NOMO-1 treated with DMSO at 0.1 percent for 48 hours (cell line): ENCODE results near the gene GPR157.
"Not testable (repeated sequence)": the region's sequence is repeated elsewhere in the genome, so short reads cannot be mapped to it uniquely, and the experiment has no call there.

ENCODE experiments used
- DNase-seq: peaks from one replicate; lab custom pipeline; 2025; ENCODE audit not compliant: unreplicated experiment; lab: John Stamatoyannopoulos, UW

Gene GPR157

DNA sequence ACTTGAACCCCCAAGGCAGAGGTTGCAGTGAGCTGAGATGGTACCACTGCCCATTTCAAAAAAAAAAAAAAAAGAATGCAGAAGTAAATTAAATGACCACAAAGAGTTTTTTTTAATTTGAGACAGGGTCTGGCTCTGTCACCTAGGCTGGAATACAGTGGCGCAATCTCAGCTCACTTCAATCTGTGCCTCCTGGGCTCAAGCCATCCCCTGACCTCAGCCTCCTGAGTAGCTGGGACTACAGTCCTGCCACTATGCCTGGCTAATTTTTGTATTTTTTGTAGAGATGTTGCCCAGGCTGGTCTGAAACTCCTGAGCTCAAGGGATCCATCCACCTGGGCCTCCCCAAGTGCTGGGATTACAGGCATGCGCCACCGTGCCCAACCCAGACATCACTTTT is 20.2 kb upstream of the GPR157 start:
- DNase-seq, result no peak

DNA sequence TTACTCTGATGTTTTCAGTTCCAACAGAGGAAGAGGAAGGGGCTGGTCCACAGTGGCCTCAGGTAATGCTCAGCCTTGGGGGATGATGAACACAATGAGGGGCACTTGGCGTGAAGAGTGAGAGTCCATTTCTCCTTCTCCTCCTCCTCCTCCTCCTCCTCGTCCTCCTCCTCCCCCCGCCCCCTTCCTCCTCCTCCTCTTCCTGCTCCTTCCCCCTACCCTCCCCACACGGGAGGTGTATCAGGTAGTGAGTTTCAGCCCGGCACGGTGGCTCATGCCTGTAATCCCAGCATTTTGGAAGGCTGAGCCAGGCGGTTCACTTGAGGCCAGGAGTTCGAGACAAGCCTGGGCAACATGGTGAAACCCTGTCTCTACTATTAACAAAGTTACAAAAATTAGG is 17.3 kb upstream of the GPR157 start:
- no peak for DNase-seq

DNA sequence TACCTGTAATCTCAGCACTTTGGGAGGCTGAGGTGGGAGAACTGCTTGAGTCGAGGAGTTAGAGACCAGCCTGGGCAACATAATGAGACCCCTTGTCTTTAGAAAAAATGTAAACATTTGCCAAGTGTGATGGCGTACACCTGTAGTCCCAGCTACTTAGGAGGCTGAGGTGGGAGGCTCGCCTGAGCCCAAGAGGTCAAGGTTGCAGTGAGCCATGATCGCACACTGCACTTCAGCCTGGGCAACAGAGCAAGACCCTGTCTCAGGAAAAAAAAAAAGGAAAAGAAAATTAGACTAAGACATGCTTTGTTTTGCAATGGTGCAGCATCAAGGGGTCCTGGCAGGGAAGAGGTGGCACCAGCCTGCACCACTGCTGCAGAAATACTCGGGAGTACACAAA is 16.8 kb upstream of the GPR157 start:
- DNase-seq, result no peak

DNA sequence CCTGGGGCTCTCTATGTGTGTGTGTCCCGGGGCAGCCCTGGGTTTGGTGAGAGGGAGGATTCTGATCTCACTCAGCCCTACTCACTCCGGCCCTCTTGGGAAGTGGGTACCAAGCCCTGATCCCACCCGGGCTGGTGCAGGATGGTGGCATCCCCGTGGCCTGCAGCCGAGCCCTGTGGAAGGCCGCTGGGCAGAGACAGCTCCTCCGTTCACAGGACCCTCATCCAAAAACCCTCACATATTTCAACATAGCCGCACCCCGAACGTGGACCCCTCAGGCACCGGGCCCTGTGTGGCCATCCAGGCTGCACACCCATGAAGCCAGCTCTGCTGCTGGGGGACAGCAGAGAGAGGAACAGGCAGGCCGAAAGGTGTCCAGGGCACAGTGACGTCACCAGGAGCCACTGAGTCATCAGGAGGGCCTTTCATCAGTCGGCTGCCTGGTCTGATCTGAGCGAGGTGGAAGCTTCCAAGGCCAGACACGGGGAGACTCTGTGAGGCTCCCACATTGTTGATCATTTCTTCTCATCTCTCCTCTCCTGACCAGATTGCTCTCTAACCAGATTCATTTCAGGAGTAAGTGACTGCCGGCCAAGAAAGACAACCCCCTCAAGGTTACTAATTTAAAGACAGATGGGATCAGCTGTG is 16.2 kb upstream of the GPR157 start:
- DNase-seq, result no peak

DNA sequence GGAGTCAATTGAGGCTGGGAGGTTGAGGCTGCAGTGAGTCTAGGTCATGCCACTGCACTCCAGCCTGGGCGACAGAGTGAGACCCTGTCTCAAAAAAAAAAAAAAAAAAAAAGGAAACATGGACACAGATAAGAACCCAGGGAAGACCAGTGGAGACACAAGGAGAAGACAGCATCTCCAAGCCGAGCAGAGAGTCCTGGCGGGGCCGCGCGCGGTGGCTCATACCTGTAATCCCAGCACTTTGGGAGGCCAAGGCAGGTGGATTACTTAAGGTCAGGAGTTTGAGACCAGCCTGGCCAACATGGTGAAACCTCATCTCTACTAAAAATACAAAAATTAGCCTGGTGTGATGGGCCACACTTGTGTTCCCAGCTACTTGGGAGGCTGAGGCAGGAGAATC is 15.6 kb upstream of the GPR157 start:
- not testable (repeated sequence) for DNase-seq

DNA sequence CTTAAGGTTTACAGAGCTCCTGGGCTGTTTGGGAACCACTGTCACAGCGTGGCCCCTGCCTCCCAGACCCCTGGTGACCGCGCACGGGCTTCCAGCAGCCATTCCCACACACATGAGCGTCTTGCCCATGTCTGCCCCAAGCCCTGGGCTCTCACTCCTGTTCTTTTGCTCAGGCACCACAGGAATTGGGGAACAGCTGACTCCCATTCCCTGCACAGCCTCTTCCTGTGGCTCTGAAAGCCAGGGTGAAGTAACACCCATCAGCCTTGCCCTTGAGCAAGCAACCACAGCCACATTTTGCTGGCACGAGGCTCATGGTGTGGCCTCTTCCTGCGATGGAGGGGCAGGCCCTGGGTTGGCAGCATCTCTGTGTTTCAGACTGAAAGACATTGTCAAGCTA is 14.3 kb upstream of the GPR157 start:
- peak; percentile 8 for DNase-seq

DNA sequence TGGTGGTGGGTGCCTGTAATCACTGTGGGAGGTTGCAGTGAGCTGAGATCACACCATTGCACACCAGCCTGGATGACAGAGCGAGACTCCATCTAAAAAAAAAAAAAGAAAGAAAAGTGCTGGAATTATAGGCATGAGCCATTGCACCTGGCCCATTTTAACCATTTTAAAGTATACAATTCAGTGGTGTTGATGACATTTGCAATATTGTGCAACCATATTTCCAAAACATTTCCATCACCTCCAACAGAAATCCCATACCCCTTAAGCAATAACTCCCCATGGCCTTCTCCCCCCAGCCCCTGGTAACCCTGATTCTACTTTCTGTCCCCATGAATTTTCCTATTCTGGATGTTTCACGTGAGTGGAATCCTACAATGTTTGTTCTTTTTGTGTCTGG is 11.0 kb upstream of the GPR157 start:
- DNase-seq, result no peak

DNA sequence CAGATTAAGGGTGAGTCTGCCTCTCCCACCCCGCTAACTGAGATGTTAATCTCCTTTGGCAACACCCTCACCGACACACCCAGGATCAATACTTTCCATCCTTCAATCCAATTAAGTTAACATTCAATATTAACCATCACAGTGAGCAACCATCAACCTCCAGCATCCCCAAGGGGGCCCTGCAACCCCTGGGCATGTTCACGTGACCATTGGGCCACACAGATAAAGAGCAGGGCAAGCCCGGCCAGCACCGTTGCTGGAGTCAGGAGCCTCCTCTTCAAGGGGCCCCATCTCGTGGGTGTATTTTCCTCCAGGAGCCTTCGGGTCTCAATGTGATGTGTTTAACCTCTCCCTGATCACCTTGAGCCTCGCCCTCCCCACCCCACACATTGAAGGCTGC is 8.0 kb upstream of the GPR157 start:
- no peak for DNase-seq

DNA sequence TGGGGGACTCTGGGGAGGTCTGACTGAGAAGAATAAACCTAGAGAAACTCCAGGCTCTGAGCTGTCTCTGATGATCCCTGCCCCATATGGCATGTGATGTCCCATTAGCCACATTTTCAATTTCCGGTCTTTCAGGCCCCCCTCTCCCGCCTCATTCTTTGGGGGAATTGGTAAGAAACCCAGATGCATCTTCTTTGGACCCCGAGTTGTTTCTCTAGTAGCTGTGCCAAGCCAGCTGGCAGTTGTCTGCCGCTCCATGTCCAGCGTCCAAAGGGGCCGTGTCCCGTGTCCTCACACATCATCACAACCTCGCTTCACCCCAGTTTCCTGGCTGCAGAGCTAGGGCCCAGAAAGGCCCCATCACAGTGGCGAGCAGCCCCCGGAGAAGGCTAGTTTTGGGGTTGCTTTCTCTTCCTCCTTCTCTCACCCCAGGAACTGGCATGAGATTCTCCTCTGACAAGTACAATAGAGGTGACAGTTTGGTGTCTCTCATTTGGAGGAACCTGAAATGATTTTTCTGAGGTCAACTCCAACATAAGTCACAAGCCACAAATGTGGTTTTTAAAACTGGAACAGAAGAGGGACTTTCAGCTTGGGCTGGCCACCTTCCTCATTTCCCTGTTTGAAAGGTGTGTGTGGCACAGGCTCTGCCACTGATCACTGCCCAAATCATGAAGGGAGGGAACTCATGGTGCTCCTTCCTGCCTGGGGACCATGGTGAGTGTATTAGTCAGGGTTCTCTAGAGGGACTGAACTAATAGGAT is 6.4 kb upstream of the GPR157 start:
- peak; percentile 64 for DNase-seq

DNA sequence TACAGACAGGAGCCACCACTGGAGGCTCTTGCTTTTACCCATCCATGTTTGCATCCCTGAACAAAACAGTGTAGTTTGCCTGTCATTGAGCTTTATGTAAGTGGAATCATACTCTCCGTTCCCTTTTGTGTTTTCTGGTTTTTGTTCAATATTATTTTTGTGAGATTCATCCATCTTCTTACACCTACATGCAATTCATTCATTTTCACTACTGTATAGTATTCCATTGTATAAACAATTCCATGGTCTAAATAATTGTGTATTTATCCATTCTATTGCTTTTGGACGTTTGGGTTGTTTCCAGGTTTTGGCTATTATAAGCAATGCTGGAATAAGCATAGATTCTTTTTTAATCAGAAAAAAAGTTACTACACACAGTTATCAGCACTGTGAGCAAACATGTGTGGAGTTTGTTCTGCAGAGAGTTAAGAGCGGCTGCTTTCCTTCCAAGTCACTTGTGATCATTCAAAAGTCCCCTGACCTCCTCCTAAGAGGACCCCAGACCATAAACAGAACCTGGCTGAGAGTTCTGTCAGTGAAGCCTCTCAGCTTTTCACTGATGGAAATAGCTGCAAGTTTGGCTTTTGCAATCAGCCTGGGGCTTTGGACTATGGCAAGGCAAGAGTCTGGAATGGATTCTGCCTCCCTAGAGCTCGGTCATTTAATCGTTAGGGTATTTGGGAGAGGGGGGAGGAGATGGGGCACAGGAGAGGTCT is 5.1 kb upstream of the GPR157 start:
- no peak for DNase-seq

DNA sequence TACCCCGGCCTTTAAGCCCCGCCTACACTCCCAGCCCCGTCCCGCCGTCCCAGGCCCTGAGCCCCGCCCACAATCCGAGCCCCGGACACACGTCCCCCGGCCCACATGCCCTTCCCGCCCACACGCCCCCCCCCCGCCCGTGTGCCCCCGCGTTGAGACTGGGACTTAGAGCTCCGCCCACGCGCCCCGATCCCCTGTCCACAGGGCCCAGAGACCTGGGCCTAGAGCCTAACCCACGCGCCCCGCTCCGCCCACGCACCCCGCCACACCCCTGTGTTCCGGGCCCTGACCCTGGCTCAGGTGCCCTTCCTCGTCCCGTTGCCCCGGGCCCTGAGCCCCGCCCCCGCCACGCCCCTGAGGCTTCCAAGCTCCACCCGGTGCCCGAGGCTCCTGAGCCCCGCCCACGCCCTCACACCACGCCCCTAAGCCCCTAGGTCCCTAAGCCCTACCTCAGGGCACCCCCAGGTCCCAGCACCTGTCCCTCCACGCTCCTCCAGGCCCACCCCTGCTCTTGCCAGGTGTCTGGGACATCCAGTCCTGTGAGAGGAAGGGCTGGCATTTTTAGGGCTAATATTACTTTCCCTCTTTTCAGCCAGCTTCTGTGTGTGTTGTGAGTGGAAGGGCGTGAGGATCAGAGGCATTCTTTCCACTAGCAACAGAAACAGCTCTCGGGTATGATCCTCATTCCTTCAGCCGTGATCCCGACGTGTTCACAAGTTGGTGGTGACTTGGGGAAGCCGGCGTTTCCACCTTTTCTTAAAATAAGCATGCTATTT is 552 bp upstream of the GPR157 start:
- DNase-seq, result peak; percentile 54

DNA sequence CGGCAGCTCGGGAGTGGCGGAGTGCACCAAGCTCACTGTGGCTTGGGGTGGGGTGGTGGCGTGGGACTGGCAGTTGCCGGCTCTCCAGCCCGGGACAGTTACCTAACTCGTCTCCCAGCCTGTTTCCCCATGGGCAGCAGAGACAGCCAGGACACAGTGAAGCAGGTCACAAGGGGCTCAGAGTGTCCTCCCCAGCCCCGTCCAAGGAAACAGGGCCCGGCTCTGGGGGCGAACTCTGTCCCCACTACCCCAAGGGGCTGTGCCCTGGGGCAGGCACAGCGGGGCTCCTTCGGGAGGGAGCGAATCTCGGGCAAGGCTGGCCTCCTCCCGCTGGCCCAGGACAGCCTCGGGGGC is 759 bp downstream of the GPR157 start:
- DNase-seq, result no peak

DNA sequence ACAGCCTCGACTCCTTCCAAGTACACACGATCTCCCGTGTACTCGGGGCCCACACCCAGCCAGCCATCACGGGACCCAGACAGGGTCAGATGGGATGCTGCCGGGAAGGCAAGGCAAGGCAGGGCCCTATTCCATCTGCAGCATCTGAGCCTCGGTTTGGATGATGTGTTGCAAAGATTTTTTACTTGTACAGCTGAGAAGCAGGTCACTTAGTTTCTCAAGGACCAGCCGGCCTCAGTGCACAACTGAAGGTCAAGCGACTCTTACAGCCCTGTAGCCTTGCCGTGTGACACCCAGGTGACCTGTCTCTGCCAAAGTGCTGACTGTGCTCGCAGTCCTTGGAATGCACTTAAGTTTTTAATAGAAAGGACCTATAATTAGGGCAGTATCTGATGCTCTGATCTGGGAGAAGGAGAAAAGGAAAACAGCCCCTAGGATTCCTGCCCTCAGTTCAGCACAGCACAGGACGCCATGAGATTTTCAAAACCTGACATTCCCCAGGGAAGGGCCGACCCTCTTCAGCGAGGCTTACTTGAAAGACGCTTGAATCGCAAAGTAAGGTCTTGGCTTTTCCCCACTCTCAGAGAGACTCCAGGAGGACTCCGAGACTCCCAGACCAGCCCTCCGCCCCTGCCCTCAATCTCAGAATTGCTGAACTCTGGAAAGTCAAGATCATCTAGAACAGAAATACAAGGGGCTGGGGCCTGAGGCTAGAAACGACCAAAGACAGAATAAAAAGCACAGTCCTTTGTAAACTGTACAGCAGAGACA is 1.3 kb downstream of the GPR157 start:
- DNase-seq, result no peak

DNA sequence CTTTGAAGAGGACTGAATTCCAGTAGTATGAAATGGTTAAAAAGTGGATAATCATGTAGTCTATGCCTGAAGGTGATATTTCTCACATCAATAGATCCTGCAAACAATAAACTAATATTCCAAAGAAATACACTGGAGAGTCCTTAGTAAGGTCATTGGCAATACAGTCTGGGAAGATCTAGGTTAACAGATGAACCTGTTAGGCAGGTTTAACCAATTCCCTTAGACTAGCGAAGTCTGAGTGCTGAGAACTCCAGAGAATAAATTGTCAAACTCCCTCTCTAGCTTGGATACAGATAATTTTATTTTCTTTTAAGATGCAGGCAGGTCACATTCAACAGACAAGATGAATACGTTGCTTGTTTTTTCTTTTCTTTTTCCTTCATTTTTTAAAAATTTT is 2.4 kb downstream of the GPR157 start:
- no peak for DNase-seq

DNA sequence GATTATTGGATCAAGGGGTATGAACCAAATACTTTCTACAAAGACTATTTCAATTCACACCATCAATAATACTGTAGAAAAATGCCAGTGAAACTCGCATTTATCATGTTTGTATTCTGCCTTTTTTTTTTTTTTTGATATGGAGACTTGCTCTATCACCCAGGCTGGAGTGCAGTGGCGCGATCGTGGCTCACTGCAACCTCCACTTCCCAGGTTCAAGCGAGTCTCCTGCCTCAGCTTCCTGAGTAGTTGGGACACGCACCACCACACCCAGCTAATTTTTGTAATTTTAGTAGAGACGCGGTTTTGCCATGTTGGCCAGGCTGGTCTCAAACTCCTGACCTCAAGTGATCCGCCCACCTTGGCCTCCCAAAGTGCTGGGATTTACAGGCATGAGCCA is 3.1 kb downstream of the GPR157 start:
- not testable (repeated sequence) for DNase-seq

DNA sequence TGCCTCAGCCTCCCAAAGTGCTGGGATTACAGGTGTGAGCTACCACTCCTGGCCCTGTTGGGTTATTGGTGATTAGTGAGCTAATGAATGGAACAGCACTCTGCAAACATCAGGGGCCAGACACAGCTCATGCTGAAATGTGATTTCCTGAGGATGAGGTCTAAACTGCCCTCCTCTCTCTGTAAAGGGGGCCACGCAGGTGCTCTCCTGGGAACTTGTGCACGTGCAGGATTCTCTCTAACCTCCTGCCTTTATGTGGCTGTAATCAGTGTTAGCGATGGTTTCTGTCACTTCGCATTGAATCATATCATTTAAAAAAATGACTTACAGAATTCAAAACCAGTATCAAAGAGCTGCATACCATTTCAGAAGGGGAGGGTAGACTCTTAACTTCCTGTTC is 3.6 kb downstream of the GPR157 start:
- DNase-seq, result no peak

DNA sequence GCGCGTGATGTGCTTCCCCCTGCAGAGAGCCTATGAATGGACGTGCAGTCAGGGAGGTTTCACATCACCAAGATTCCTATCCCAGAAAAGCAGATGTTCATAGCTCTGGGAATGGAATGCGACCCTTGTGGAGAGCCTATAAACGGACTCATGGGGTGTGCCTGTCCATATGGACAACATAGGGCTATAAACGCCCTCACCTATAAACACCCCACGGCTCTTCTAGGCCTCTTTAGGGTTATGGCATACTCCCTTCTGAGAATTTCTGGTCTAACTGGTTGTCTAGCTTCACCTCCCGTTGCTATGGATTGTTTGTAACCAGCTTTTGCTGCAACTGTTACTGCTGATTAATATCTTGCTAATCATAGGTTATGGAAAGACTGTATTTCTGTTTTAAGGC is 4.5 kb downstream of the GPR157 start:
- DNase-seq, result not testable (repeated sequence)

DNA sequence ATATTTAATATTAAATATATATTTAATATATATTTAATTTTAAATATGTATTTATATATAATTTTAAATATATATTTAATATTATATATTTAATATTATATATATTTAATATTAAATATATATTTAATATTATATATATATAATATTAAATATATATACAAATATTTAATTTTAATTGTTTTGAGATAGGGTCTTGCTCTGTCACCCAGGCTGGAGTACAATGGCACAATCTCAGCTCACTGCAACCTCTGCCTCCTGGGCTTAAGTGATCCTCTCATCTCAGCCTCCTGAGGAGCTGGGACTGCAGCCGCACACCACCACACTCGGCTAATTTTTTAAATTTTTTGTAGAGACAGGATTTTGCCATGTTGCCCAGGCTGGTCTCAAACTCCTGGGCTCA is 5.2 kb downstream of the GPR157 start:
- not testable (repeated sequence) for DNase-seq

DNA sequence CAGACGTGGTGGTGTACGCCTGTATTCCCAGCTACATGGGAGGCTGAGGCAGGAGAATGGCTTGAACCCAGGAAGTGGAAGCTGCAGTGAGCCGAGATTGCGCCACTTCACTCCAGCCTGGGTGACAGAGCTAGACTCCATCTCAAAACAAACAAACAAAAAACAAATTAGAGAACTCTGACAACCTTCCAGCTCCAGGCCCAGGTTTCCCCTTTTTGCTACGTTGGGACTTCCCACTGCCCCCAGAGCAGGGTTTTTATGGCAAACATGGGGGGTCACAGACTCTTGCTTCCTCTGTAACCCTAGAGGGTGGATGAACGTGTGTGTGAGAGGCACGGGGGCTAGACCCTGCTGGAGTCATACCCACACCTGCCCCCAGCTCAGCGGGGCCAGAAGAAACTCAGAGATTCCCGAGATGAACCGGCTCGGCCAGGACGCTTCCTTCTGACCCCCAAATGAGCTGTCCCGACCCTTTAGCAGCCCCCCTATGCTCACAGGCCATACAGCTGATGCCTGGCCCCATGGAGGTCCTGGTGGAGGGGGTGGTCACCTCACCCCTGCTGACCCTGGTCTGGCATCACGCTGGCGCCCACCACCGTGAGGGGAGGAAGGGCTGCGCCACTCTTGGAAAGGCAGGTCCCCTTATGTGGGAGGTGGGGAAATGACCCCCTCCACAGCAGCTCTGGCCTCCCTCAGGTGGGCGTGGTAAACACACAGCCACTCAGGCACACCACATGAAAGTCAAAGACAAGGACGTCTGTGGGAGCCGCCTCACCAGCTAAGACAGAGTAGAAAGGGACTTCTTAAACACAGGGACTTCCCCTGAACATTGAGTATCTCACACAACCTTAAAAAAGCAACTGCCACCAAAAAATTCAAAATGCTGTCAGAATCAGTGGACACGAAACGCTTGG is 7.1 kb downstream of the GPR157 start:
- no peak for DNase-seq
